KBM-7 (cell line): Measurements from ENCODE around the gene PEX3.
"Not testable (repeated sequence)": the region's sequence is repeated elsewhere in the genome, so short reads cannot be mapped to it uniquely, and the experiment has no call there.

Experiments
- DNase-seq: peaks from one replicate; pipeline ENCODE4 v3.0.0-alpha.2; 2015
- in situ Hi-C: fragments of 300-500 bp; cut with MboI; formaldehyde crosslinking; loops from 2 replicates; pipeline ENCODE4 v1.14.3; 2020; ENCODE audit warnings: low sequenced_read_pairs, low pct_unique_long_range_greater_than_20kb, mixed read lengths

The PEX3 gene

DNA sequence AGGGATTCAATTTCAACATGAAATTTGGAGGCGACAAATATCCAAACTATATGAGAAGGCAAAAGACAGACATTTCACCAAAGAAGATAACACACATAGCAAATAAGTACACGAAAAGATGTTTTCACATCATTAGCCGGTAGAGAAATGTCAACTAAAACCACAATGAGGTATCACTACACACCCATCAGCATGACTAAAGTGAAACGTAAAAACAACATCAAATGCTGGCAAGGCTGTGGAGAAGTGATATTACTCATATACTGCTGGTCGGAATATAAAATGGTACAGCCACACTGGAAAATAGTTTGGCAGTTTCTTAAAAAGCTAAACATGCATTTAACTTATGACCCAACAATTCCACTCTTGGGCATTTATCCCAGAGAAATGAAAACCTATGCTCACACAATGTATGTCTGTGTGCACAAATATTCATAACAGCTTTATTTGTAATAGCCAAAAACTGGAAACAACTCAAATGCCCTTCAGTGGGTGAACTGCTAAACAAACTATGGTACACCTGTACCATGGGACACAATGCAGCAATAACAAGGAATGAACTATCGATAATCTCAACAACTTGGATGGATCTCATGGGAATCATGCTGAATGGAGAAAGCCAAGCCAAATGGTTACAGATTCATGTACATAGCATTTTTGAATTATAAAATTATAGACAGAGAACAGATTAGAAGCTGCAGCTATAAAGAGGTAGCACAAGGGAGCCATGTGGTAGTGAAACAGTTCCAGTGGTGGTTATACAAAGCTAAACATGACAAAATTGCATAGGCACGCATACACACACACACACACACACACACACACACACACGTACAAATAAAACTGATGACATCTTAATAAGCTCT, 8.7 kb upstream of the PEX3 start:
- no peak for DNase-seq
- in situ Hi-C loops, result no loop called here

DNA sequence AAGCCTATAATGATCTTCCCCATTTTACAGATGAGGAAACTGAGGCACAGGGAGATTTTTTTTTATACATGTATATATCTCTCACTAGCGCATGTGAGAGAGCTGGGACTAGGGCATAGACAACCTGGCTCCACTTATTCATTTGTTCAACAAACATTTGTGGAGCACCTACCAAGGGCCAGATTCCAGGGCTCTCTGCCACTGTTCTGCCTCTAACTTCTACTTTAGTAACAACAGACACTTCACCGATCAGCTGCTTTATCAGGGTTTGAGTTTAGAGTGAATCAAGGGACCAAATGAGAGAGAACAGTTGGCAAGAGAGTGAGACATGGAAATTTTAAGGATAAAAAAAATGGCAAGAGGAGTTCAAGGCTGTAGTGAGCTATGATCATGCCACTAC, 7.5 kb upstream of the PEX3 start:
- no peak for DNase-seq
- in situ Hi-C loops, result no loop called here

- in situ Hi-C loops, DNase-seq: not testable (repeated sequence)
These were observed 2.7 kb upstream of the PEX3 start for GRCh38 chr6:143447865-143448264.

DNA sequence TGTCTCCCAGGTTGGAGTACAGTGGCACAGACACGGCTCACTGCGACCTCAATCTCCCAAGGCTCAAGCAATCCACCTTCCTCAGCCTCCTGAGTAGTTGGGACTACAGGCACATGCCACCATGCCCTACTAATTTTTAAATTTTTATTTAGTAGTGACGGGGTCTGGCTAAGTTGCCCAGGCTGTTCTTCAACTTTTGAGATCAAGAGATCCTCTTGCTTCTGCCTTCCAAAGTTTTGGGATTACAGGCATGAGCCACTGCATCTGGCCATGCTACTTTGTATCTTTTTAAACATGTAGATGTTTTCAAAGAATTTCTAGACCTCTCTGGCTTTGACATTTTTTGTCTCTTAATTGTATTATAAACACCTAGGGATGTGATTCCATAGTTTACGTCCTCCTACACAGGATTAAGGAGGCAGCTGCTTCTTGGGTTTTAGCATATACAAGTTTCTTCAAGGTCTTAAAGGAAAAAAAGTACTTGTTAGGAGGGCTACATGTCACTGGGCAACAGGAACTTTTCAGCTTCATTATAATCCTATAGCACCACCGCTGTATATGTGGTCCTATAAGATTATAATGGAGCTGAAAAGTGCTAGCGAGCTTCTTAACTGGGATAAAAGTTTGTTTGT, 1.4 kb upstream of the PEX3 start:
- in situ Hi-C loops, result no loop called here
- DNase-seq, result no peak

DNA sequence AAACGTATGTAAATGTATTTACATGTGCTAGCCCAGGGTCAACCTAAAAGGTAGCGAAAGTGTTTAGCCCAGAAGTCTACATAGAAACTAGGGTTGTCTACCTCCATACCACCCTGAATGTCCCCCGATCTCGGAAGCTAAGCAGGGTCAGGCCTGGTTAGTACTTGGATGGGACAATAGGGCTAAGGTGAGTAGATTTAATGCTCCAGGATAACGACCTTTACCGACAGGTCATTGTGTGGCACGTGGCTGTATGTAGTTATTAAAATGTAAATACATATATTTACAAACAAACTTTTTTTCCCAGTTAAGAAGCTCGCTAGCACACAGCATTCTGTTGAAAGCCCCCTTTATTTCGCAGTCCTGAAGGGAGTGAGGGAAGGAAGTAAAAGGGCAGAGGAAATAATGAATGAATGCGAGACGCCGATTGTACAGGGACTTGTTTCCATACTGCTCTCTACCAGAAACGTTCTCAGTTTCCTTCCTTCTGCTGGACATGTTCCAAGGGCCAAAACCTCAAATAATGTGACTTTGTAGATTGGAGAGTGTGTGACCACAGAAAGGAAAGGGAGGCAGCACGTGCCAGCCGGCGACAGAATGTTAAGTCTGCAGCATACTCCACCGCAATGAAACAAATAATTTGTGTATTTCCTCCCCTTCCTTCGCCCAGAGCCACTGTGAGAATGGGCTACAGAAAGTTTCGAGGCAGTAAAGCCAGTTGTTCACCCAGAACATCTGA, 722 bp upstream of the PEX3 start:
- DNase-seq, result peak; percentile 80
- in situ Hi-C loops, result no loop called here

GRCh38 chr6:143451531-143451930, 926 bp downstream of the PEX3 start:
- in situ Hi-C loops, result no loop called here
- DNase-seq, result peak; percentile 27

DNA sequence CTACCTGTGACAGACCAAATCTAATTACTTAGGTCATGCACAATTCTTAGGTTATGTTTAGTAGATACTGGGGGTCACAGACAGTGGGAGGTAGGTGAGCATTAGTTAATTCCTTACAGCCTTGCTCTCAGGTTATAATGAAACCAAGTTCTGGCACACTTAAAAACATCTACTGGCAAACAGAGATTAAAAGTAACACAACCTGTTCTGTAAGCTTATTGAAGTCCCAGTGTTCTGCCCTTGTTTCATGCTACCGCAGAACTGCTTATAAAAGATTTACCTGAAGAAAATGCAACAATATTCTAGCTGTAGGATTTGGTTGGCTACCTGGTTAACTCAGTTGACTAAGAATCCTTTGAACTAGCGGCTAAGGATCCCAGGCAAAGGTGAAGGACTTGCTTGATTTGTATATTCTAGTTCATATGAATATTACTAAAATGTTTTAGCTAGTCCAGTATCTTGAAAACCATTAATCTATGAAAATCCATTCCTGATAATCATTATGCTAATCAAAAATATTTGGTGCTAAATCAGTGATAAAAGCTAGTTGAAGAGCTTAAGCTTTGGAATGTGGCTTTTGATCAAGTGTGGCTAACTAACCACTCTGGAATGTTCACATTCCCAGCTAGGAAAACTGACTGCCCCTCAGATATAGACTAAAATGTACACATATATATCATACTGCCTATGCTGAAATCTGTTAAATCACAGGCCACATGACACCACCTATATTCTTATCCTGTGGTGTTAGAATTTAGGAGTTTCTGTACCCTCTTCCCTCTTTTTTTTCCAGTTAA, 7.2 kb downstream of the PEX3 start:
- no peak for DNase-seq
- in situ Hi-C loops, result no loop called here

DNA sequence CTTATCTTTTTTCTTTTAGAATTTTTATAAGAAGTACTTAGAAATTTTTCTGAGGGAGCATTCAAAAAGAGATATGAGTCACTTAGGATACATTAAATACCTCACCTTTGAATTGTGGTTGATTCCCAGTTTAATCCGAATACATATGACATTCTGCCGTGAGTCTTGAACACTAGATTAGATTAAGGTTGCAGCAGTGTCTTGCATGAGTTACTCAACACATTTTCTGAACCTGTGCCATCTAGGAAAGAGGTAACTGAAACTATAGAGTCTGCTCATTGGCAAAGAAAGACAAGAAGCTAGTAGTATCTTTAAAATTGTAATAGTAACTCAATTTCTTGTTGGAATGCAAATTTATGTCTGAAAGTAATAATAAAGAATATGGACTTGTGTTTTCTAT, 14.9 kb downstream of the PEX3 start:
- in situ Hi-C loops, result no loop called here
- no peak for DNase-seq

DNA sequence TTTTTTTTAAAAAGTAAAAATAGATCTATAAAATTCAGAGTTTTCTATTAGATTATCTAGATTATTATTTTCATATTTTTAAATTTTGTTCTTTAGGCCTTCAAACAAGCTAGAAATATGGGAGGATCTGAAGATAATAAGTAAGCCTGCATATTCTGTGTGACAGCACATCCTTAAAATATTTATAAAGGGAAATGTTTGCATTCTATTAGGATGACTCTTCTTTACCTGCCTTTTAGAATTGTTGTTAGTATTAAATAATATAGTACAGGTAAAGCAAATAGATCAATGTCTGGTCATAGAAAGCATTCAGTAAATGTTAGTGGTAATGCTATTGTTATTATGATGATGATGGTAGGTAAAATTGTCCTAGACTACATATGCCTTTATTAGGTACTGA, 17.4 kb downstream of the PEX3 start:
- in situ Hi-C loops, result no loop called here
- DNase-seq, result no peak

DNA sequence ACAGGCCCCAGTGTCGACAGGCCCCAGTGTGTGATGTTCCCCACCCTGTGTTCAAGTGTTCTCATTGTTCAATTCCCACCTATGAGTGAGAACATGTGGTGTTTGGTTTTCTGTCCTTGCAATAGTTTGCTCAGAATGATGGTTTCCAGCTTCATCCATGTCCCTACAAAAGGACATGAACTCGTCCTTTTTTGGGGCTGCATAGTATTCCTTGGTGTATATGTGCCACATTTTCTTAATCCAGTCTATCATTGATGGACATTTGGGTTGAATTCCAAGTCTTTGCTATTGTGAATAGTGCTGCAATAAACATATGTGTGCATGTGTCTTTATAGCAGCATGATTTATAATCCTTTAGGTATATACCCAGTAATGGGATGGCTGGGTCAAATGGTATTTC, 18.2 kb downstream of the PEX3 start:
- DNase-seq, in situ Hi-C loops: not testable (repeated sequence)

- in situ Hi-C loops, result no loop called here
- no peak for DNase-seq
These were observed 21.2 kb downstream of the PEX3 start for GRCh38 chr6:143471822-143472221.

- DNase-seq, result no peak
- in situ Hi-C loops, result no loop called here
These were observed 25.9 kb downstream of the PEX3 start for GRCh38 chr6:143476545-143476944.

DNA sequence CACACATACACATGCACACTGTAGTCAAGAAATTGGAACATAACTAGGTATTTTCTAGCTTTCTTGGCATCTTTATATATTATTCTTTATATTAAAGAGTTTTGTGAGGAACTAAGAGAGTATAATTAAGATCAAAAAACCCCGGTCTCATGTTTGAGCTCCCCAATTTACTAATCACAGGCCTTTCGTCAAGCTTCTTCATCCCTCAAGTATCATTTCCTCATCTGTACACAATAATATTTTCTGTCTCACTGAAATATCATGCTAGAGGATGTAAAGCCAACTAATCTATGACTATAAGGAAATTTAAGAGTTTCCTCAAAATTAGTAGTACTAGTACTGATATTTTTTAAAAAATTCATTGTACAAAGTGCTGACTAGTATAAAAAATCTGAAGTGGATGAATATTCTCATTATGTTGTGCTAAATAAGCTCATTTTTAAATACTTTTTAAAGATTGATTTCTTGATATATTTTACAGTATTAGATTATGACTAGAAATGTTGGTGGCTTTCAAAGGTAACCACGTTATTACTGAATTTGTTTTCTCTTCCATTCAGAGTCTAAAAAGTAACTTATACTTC, 28.0 kb downstream of the PEX3 start:
- in situ Hi-C loops, result no loop called here
- DNase-seq, result no peak

GRCh38 chr6:143482593-143482992, 32.0 kb downstream of the PEX3 start:
- in situ Hi-C loops, result no loop called here
- no peak for DNase-seq

- no peak for DNase-seq
- in situ Hi-C loops, result no loop called here
These were observed 35.4 kb downstream of the PEX3 start for GRCh38 chr6:143485967-143486366.

- in situ Hi-C loops, result no loop called here
- no peak for DNase-seq
These were observed 36.1 kb downstream of the PEX3 start for GRCh38 chr6:143486752-143487151.

GRCh38 chr6:143490244-143490643, 39.6 kb downstream of the PEX3 start:
- in situ Hi-C loops, result no loop called here
- DNase-seq, result no peak

GRCh38 chr6:143490775-143491174, 40.2 kb downstream of the PEX3 start:
- in situ Hi-C loops, result no loop called here
- DNase-seq, result no peak

GRCh38 chr6:143496974-143497373, 46.4 kb downstream of the PEX3 start:
- in situ Hi-C loops, result no loop called here
- DNase-seq, result no peak
